ENCODE data around the gene ADAMTSL1. TPM values are rescaled to one million over a fixed set of nuclear protein-coding genes. Genes with fewer than 3 reads are reported as not detected.
A peak's percentile ranks its signal among the peaks of the same experiment; 100 is the strongest.

The ADAMTSL1 gene
- total and polyA plus RNA-seq, 2 experiments from 2014 or later = 2.3 to 5.0 TPM

GRCh38 chr9:18910435-18910834, 436.5 kb downstream of the ADAMTSL1 start (continued):
- TF ChIP-seq REST (IDR thresholded peaks at IDR 0.05; ENCODE audit: unreplicated experiment) (no peak), ZNF331 (CRISPR knock-in tag; IDR thresholded peaks at IDR 0.05; ENCODE audit: low read depth) (no peak), ETS1 (IDR thresholded peaks at IDR 0.05) (no peak), POLR2AphosphoS5 (IDR thresholded peaks at IDR 0.05; ENCODE audit: low read depth) (no peak)

GRCh38 chr9:18910916-18911315, 437.0 kb downstream of the ADAMTSL1 start:
- Mint-ChIP-seq H3K27me3 (ENCODE audit: insufficient read depth, low read depth, poor library complexity) (peaks cover 7% of the 10 kb centered on the region), H3K9me3 (no peaks in the 10 kb centered on the region), H3K36me3 (ENCODE audit: low read depth) (no peaks in the 10 kb centered on the region), H3K4me3 (no peak overlapping the region), H3K4me1 (peaks cover 28% of the 10 kb centered on the region), H3K27ac (peak overlapping the region; percentile 6; the same call in 1 of the 2 replicates)
- ATAC-seq (peak; percentile 11; the same call in 1 of the 3 replicates), DNase-seq (ENCODE audit: low spot score) (no peak)
- H3K9me2 ChIP-seq (ENCODE audit: insufficient read depth) = peaks cover 19% of the 10 kb centered on the region
- no peaks in the 10 kb centered on the region for H4K20me1 ChIP-seq (replicated peaks; ENCODE audit: insufficient read depth)
- H3K27ac ChIP-seq (ENCODE audit: low read depth) = no peak overlapping the region; the same call in 1 of the 2 replicates
- no peak overlapping the region for H3K4me3 ChIP-seq
- TF ChIP-seq ZNF462 (CRISPR knock-in tag; IDR thresholded peaks at IDR 0.05) (no peak), REST (IDR thresholded peaks at IDR 0.05; ENCODE audit: unreplicated experiment) (no peak), JUNB (IDR thresholded peaks at IDR 0.05; ENCODE audit: unreplicated experiment) (no peak), EZH2 (IDR thresholded peaks at IDR 0.05; ENCODE audit: low read depth, unreplicated experiment) (no peak), CREB1 (CRISPR knock-in tag; IDR thresholded peaks at IDR 0.05; ENCODE audit: low read depth) (no peak), ETS1 (IDR thresholded peaks at IDR 0.05) (no peak), NANOG (IDR thresholded peaks at IDR 0.05; ENCODE audit: borderline replicate concordance) (no peak)
- H3K27me3 ChIP-seq (ENCODE audit: insufficient read depth) = no peaks in the 10 kb centered on the region
- H3F3A ChIP-seq (replicated peaks; ENCODE audit: low read depth) = no peaks in the 10 kb centered on the region
- H3K79me2 ChIP-seq (replicated peaks; ENCODE audit: insufficient read depth) = no peaks in the 10 kb centered on the region
- H3K36me3 ChIP-seq (ENCODE audit: insufficient read depth) = no peaks in the 10 kb centered on the region
- H3K4me1 ChIP-seq (ENCODE audit: insufficient read depth) = peaks cover 17% of the 10 kb centered on the region
- 0 out of 2 replicates have a peak overlapping the region, but pooled peaks have one; percentile 1 for H2AFZ ChIP-seq
- H3K4me2 ChIP-seq = no peak overlapping the region
